RWPE2 (cell line): ENCODE results near the gene SETBP1.

ENCODE experiments used
- ATAC-seq: fragments of 200-7000 bp; cut with Tn5 transposase; 3 replicates; pipeline ENCODE4 v1.9.1; 2021; ENCODE audit warnings: low read depth
- DNase-seq: peaks from one replicate; pipeline ENCODE4 v3.0.0-alpha.2; 2020; ENCODE audit warnings: low spot score
- H3K27ac ChIP-seq: fragments of 450-650 bp; 2 replicates; pipeline ENCODE4 v1.5.1; 2017; ENCODE audit warnings: mild to moderate bottlenecking; ENCODE audit not compliant: poor library complexity, severe bottlenecking
- H3K27me3 ChIP-seq: fragments of 250-450 bp; sonication (Bioruptor Pico); 2 replicates; pipeline ENCODE4 v1.5.1; 2021; ENCODE audit warnings: mild to moderate bottlenecking, moderate library complexity; ENCODE audit not compliant: insufficient read depth, poor library complexity, severe bottlenecking
- H3K36me3 ChIP-seq: fragments of 250-450 bp; sonication (Bioruptor Pico); 2 replicates; pipeline ENCODE4 v1.5.1; 2020; ENCODE audit warnings: low read depth, mild to moderate bottlenecking, moderate library complexity
- H3K4me1 ChIP-seq: fragments of 250-450 bp; sonication (Bioruptor Pico); 2 replicates; pipeline ENCODE4 v1.5.1; 2021; ENCODE audit warnings: mild to moderate bottlenecking, moderate library complexity; ENCODE audit not compliant: insufficient read depth, poor library complexity, severe bottlenecking
- H3K4me3 ChIP-seq: fragments of 250-450 bp; sonication (Bioruptor Pico); 2 replicates; pipeline ENCODE4 v1.5.1; 2021; ENCODE audit warnings: mild to moderate bottlenecking, moderate library complexity; ENCODE audit not compliant: severe bottlenecking
- H3K9me3 ChIP-seq: fragments of 250-450 bp; sonication (Bioruptor Pico); 2 replicates; pipeline ENCODE4 v1.5.1; 2021; ENCODE audit warnings: mild to moderate bottlenecking, moderate library complexity; ENCODE audit not compliant: severe bottlenecking
- CTCF ChIP-seq: fragments of 450-650 bp; IDR thresholded peaks from one replicate; pipeline ENCODE4 v1.5.1; 2017; ENCODE audit warnings: mild to moderate bottlenecking, moderate library complexity; ENCODE audit not compliant: poor library complexity, severe bottlenecking

SETBP1 gene

GRCh38 chr18:44771956-44772917 lies 91.5 kb downstream of the SETBP1 start:
- ATAC-seq (no peak), DNase-seq (no peak)
- Histone ChIP-seq H3K9me3 (no peaks in the 10 kb centered on the region), H3K27me3 (no peaks in the 10 kb centered on the region), H3K36me3 (no peaks in the 10 kb centered on the region), H3K4me3 (no peak overlapping the region), H3K4me1 (no peaks in the 10 kb centered on the region), H3K27ac (no peak overlapping the region)
- TF ChIP-seq CTCF = no peak

DNA sequence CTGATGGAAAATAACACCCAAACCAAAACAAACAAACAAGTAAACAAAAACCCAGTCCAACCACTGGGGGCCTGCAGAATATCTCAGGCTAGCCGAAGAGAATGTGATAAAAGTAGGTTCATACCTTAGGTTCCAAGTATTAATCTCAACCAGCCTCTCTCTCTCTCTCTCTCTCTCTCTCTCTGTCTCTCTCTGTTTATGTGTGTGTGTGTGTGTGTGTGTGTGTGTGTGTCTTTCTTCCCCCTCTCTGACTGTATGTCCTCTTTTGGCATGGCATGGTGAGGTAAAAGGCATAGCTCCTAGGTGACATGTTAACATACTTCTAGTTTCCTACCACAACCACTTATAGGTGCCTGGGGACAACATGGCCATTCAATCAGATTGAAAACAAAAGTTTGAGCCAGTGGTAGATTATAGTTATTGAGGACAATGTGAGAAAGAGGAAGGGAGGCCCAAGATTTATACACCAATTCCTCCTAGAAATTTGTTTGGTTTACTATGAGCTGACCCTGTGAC lies 93.0 kb downstream of the SETBP1 start:
- ATAC-seq (no peak), DNase-seq (no peak)
- H3K27ac ChIP-seq = no peak overlapping the region
- H3K9me3 ChIP-seq = no peaks in the 10 kb centered on the region
- no peak for TF ChIP-seq CTCF
- no peak overlapping the region for H3K4me3 ChIP-seq
- H3K36me3 ChIP-seq = no peaks in the 10 kb centered on the region
- no peaks in the 10 kb centered on the region for H3K4me1 ChIP-seq
- H3K27me3 ChIP-seq = no peaks in the 10 kb centered on the region

GRCh38 chr18:44774191-44774590 lies 93.5 kb downstream of the SETBP1 start:
- Histone ChIP-seq H3K36me3 (no peaks in the 10 kb centered on the region), H3K4me1 (no peaks in the 10 kb centered on the region), H3K27me3 (no peaks in the 10 kb centered on the region), H3K4me3 (no peak overlapping the region), H3K27ac (no peak overlapping the region), H3K9me3 (no peaks in the 10 kb centered on the region)
- ATAC-seq = no peak
- TF ChIP-seq CTCF = no peak
- no peak for DNase-seq

DNA sequence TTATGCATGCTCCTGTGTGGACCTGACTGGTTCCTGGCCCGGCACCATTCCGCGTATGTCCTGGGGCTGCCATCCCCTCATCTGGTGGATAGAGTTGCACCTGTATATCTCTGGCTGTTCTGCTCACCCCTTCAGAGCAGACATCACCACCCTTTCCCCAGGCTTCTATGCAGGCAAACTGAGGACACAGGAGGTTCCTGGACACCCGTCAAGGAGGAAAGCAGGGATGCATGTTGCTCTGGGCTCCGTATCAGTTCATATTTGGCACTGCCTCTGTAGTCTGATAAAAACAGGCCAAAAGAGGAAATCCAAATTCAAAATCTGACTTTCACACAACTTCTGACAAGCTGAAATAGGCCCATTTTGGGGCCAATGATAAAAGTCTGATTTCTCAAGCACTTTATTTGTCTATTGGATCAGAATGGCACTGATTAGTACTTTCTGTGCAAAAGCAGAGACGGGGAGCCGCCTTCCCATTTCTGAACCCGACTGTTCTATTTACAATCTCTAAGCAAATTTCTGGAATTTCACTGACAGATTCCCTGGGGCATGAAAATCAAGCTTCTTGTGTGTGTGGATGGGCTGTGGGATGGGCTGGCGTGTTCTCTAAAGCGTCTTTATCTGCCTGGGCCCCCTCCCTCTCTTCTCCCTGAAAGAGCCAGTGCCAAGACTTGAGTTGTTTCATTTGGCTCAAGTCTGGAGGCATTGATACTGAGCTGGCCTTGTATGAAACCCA lies 96.9 kb downstream of the SETBP1 start:
- Histone ChIP-seq H3K27ac (no peak overlapping the region), H3K9me3 (no peaks in the 10 kb centered on the region), H3K27me3 (no peaks in the 10 kb centered on the region), H3K36me3 (no peaks in the 10 kb centered on the region), H3K4me1 (no peaks in the 10 kb centered on the region), H3K4me3 (no peak overlapping the region)
- DNase-seq = no peak
- TF ChIP-seq CTCF = no peak
- no peak for ATAC-seq
